HG02938 (cell line): Measurements from ENCODE around the gene VSIR.

Experiments
- ATAC-seq: cut with Tn5 transposase; IDR thresholded peaks from one replicate; pipeline ENCODE4 v1.9.1; 2021; ENCODE audit warnings: mild to moderate bottlenecking, moderate library complexity; ENCODE audit not compliant: unreplicated experiment

Gene VSIR

GRCh38 chr10:71735709-71736569 is 37.4 kb downstream of the VSIR start:
- no peak for ATAC-seq

- ATAC-seq = no peak
Measured at GRCh38 chr10:71734797-71735196, 38.5 kb downstream of the VSIR start.

- no peak for ATAC-seq
Measured at GRCh38 chr10:71731791-71732190, 41.5 kb downstream of the VSIR start.

- no peak for ATAC-seq
Measured at GRCh38 chr10:71729161-71729636, 44.1 kb downstream of the VSIR start.

GRCh38 chr10:71727738-71728737 is 45.3 kb downstream of the VSIR start:
- peak; percentile 58 for ATAC-seq

GRCh38 chr10:71727105-71727737 is 46.1 kb downstream of the VSIR start:
- ATAC-seq = peak; percentile 45

- no peak for ATAC-seq
Measured at GRCh38 chr10:71726580-71727104, 46.7 kb downstream of the VSIR start.

- no peak for ATAC-seq
Measured at GRCh38 chr10:71725998-71726579, 47.2 kb downstream of the VSIR start.

GRCh38 chr10:71725249-71725648 is 48.1 kb downstream of the VSIR start:
- no peak for ATAC-seq

- ATAC-seq = no peak
Measured at GRCh38 chr10:71724539-71724938, 48.8 kb downstream of the VSIR start.

GRCh38 chr10:71723311-71723710 is 50.0 kb downstream of the VSIR start:
- ATAC-seq = no peak

GRCh38 chr10:71722849-71723248 is 50.5 kb downstream of the VSIR start:
- ATAC-seq = no peak

GRCh38 chr10:71721313-71721712 is 52.0 kb downstream of the VSIR start:
- no peak for ATAC-seq

GRCh38 chr10:71720288-71720687 is 53.0 kb downstream of the VSIR start:
- ATAC-seq = no peak

- no peak for ATAC-seq
Measured at GRCh38 chr10:71719464-71720201, 53.7 kb downstream of the VSIR start, which contains the start of gene C10orf105. TSS of gene C10orf105 (minus strand) at chr10:71719778. CDS start at chr10:71716337, 3,441 bp downstream.

GRCh38 chr10:71719042-71719441 is 54.3 kb downstream of the VSIR start:
- ATAC-seq = no peak

GRCh38 chr10:71718165-71718698 is 55.1 kb downstream of the VSIR start:
- no peak for ATAC-seq

- ATAC-seq = no peak
Measured at GRCh38 chr10:71717551-71717951, 55.8 kb downstream of the VSIR start.

GRCh38 chr10:71717056-71717455 is 56.3 kb downstream of the VSIR start:
- no peak for ATAC-seq
